IMR-90 (cell line): ENCODE measurements around the gene INF2. TPM values are rescaled to one million over a fixed set of nuclear protein-coding genes. Genes with fewer than 3 reads are reported as not detected.
A peak's percentile ranks its signal among the peaks of the same experiment; 100 is the strongest.

Experiments used
- ATAC-seq: fragments of 200-7000 bp; cut with Tn5 transposase; 2 replicates; pipeline ENCODE4 v1.9.1; 2020; ENCODE audit warnings: low read depth, mild to moderate bottlenecking, moderate library complexity
- BruUV-seq: library from RNA; stranded (reverse); fragments of 400-500 nt; replicated peaks from 2 replicates; lab custom pipeline; 2021; lab: Mats Ljungman, UMichigan
- CTCF ChIA-PET: fragments of 300-600 bp; formaldehyde crosslinking; extraction: SDS; loops from one replicate; lab custom pipeline; 2021; ENCODE audit warnings: antibody characterized with exemption; lab: Yijun Ruan, JAX
- POLR2A ChIA-PET: fragments of 300-600 bp; sonication (Branson Sonifier 250); formaldehyde crosslinking; loops from one replicate; lab custom pipeline; 2022; ENCODE audit warnings: antibody characterized with exemption; ENCODE audit not compliant: unreplicated experiment; lab: Charles Lee
- DNase-seq: peaks from one replicate; pipeline ENCODE4 v3.0.0; 2013
- H2AFZ ChIP-seq: replicated peaks from 2 replicates; pipeline ENCODE3; 2013; ENCODE audit warnings: low read length, mild to moderate bottlenecking; ENCODE audit not compliant: poor library complexity
- H2AK5ac ChIP-seq: 2 replicates; pipeline ENCODE4 v1.6.1; 2013; ENCODE audit warnings: low read depth, low read length, inconsistent platforms
- H2AK9ac ChIP-seq: replicated peaks from 2 replicates; pipeline ENCODE3; 2013; ENCODE audit warnings: mild to moderate bottlenecking, low read depth, low read length, moderate library complexity; ENCODE audit not compliant: poor library complexity
- H2BK120ac ChIP-seq: 2 replicates; pipeline ENCODE4 v1.6.1; 2013; ENCODE audit warnings: low read depth, low read length, inconsistent platforms
- H2BK15ac ChIP-seq: 3 replicates; pipeline ENCODE4 v1.6.1; 2013; ENCODE audit warnings: low read depth, low read length, inconsistent platforms
- H2BK20ac ChIP-seq: 2 replicates; pipeline ENCODE4 v1.6.1; 2013; ENCODE audit warnings: low read depth, mild to moderate bottlenecking, inconsistent platforms, low read length, moderate library complexity
- H2BK5ac ChIP-seq: 2 replicates; pipeline ENCODE4 v1.6.1; 2013; ENCODE audit warnings: mild to moderate bottlenecking, low read depth, low read length, inconsistent platforms; ENCODE audit not compliant: poor library complexity, severe bottlenecking
- H3K14ac ChIP-seq: replicated peaks from 2 replicates; pipeline ENCODE4 v1.6.1; 2013; ENCODE audit warnings: low read depth, low read length, inconsistent platforms
- H3K18ac ChIP-seq: 2 replicates; pipeline ENCODE4 v1.6.1; 2013; ENCODE audit warnings: low read depth, low read length, control low read depth
- H3K23ac ChIP-seq: 2 replicates; pipeline ENCODE4 v1.6.1; 2013; ENCODE audit warnings: low read depth, low read length, inconsistent platforms
- H3K27ac ChIP-seq: 2 replicates; pipeline ENCODE4 v1.5.1; 2013; ENCODE audit warnings: mild to moderate bottlenecking, control low read depth, low read length; ENCODE audit not compliant: insufficient read depth
- H3K27me3 ChIP-seq: 2 replicates; pipeline ENCODE4 v1.6.1; 2013; ENCODE audit warnings: low read length; ENCODE audit not compliant: control insufficient read depth, insufficient read depth
- H3K36me3 ChIP-seq: 2 replicates; pipeline ENCODE4 v1.6.1; 2013; ENCODE audit warnings: low read length, mixed read lengths; ENCODE audit not compliant: control insufficient read depth, insufficient read depth
- H3K4ac ChIP-seq: 2 replicates; pipeline ENCODE4 v1.6.1; 2013; ENCODE audit warnings: low read depth, low read length, inconsistent platforms
- H3K4me1 ChIP-seq: 2 replicates; pipeline ENCODE4 v1.6.1; 2013; ENCODE audit warnings: low read length, mixed read lengths; ENCODE audit not compliant: control insufficient read depth, insufficient read depth
- H3K4me2 ChIP-seq: 2 replicates; pipeline ENCODE4 v1.6.1; 2013; ENCODE audit warnings: low read depth, mild to moderate bottlenecking, control low read depth, low read length, moderate library complexity
- H3K4me3 ChIP-seq: 2 replicates; pipeline ENCODE4 v1.5.1; 2013; ENCODE audit warnings: low read depth, mild to moderate bottlenecking, control low read depth, low read length, moderate library complexity; ENCODE audit not compliant: insufficient read depth
- H3K56ac ChIP-seq: 2 replicates; pipeline ENCODE4 v1.6.1; 2013; ENCODE audit warnings: low read length, inconsistent platforms; ENCODE audit not compliant: insufficient read depth; ENCODE audit errors: extremely low read depth
- H3K79me1 ChIP-seq, 2 experiments: 2 replicates each; pipeline ENCODE4 v1.6.1; 2013; ENCODE audit warnings: low read length in 2 of 2, inconsistent platforms in 1 of 2, low read depth in 1 of 2
- H3K9ac ChIP-seq: 2 replicates; pipeline ENCODE4 v1.6.1; 2013; ENCODE audit warnings: low read depth, low read length, control low read depth
- H3K9me1 ChIP-seq: 2 replicates; pipeline ENCODE4 v1.6.1; 2013; ENCODE audit warnings: low read length, inconsistent platforms; ENCODE audit not compliant: insufficient read depth
- H3K9me3 ChIP-seq: 2 replicates; pipeline ENCODE4 v1.6.1; 2013; ENCODE audit warnings: low read length; ENCODE audit not compliant: control insufficient read depth, insufficient read depth
- H4K20me1 ChIP-seq: 2 replicates; pipeline ENCODE4 v1.6.1; 2013; ENCODE audit warnings: low read length, inconsistent platforms; ENCODE audit not compliant: insufficient read depth
- H4K5ac ChIP-seq: 2 replicates; pipeline ENCODE4 v1.6.1; 2013; ENCODE audit warnings: mild to moderate bottlenecking, low read depth, low read length, control low read depth
- H4K8ac ChIP-seq, 2 experiments: 2 replicates each; pipeline ENCODE4 v1.6.1; 2013; ENCODE audit warnings: low read depth in 2 of 2, low read length in 2 of 2, control low read depth in 1 of 2, inconsistent platforms in 1 of 2
- H4K91ac ChIP-seq: 2 replicates; pipeline ENCODE4 v1.6.1; 2013; ENCODE audit warnings: low read depth, low read length, inconsistent platforms; ENCODE audit not compliant: insufficient read depth
- BHLHE40 ChIP-seq: fragments of 150-350 bp; IDR thresholded peaks from 2 replicates; pipeline ENCODE4 v1.6.1; 2016; ENCODE audit warnings: mild to moderate bottlenecking, low read depth, low read length
- CHD1 ChIP-seq: IDR thresholded peaks from 2 replicates; pipeline ENCODE4 v1.6.1; 2012; ENCODE audit warnings: low read depth, low read length, improper control_type of control experiment
- MAZ ChIP-seq: IDR thresholded peaks from 2 replicates; pipeline ENCODE4 v1.6.1; 2012; ENCODE audit warnings: low read depth, mild to moderate bottlenecking, low read length, improper control_type of control experiment, moderate library complexity, borderline replicate concordance
- RAD21 ChIP-seq: IDR thresholded peaks from 2 replicates; pipeline ENCODE4 v1.6.1; 2012; ENCODE audit warnings: low read length, improper control_type of control experiment
- SMC3 ChIP-seq: fragments of 150-350 bp; IDR thresholded peaks from 2 replicates; pipeline ENCODE4 v1.6.1; 2016; ENCODE audit warnings: low read depth, mild to moderate bottlenecking, antibody characterized with exemption, low read length, moderate library complexity
- WGBS, 2 experiments: methylation state at CpG; one replicate each; pipeline versions ENCODE4 v1.1.5 to v1.1.7; 2013; ENCODE audit warnings: missing lambda C conversion rate in 2 of 2; ENCODE audit not compliant: insufficient read length in 1 of 2; ENCODE audit errors: extremely low coverage in 2 of 2; 5-methylcytosine and 5-hydroxymethylcytosine counted together
- dilution Hi-C: fragments of 300-500 bp; cut with HindIII; formaldehyde crosslinking; loops from one replicate; pipeline ENCODE4 v1.14.3; 2018; ENCODE audit warnings: low sequenced_read_pairs; ENCODE audit not compliant: unreplicated experiment
- in situ Hi-C: fragments of 300-500 bp; cut with MboI; formaldehyde crosslinking; loops from 3 replicates; pipeline ENCODE4 v1.14.3; 2019; ENCODE audit warnings: low sequenced_read_pairs, inconsistent platforms, mixed read lengths
- intact Hi-C: fragments of 100-400 bp; cut with micrococcal nuclease; formaldehyde crosslinking; loops from 2 replicates; pipeline ENCODE4 v1.10.0; 2022
- polyA plus RNA-seq, 3 experiments: library from polyadenylated mRNA; depleted of rRNA; stranded (reverse); fragments of >200 nt; gene quantifications; 2 replicates each; pipeline ENCODE4 v1.2.3, GENCODE V29; 2012; ENCODE audit warnings: low replicate concordance in 1 of 3
- total RNA-seq: library from RNA; depleted of rRNA; stranded (reverse); fragments of >200 nt; gene quantifications from 2 replicates; pipeline ENCODE4 v1.2.3, GENCODE V29; 2012
- TF ChIP-seq, protein P1 (sequence below): conservative IDR thresholded peaks from 2 replicates; pipeline ENCODE4 v1.5.1; 2012; ENCODE audit warnings: mild to moderate bottlenecking, low read depth, low read length, improper control_type of control experiment

Gene INF2
- total and polyA plus RNA-seq, 2 of the 4 experiments (the other 2 are of a cell fraction) = 16.8 to 62.1 TPM

DNA sequence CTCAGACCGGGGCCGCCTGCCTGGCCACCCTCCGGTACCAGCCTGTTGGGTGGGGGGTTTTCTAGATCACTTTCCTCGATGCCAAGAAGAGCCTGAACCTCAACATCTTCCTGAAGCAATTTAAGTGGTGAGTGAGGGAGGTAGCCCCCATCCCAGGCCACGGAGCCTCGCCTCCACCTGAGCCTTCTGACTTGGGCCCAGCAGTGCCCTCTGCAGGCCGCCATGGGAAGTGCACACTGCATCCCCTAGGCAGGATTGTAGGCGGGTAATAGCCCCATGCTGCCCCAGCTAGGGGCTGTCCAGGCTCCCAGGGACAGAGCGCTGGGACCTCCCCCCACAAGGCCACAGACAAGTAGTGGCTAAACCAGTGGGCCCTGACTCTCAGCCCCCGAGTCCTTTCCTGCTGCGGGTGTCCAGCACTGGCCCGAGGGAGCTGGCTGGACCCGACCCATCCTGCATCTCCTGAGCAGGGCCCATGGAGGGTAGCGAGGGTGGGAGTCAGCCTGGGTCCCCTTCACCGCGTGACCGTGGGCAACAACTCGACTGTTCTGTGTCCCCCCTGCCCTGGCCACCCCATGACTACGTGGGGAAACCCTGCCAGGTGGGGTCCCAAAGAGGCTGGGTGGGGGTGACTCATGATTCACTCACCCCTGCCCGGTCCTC lies 19.3 kb downstream of the INF2 start:
- no peak overlapping the region for H3K4me3 ChIP-seq
- ATAC-seq (peak; percentile 91), DNase-seq (peak; percentile 39)
- no peak overlapping the region for H3K14ac ChIP-seq
- H3K4me2 ChIP-seq = no peak overlapping the region
- H3K23ac ChIP-seq = no peak overlapping the region
- H3K79me1 ChIP-seq = peaks cover 5 to 15% of the 10 kb centered on the region in 2 experiments; a peak in 1 of 4 replicates
- no peak overlapping the region for H2BK5ac ChIP-seq
- H2BK20ac ChIP-seq = no peak overlapping the region
- H2BK15ac ChIP-seq = no peak overlapping the region
- peaks cover 22% of the 10 kb centered on the region for H4K20me1 ChIP-seq
- ChIA-PET CTCF (interaction anchor here (0.6 to 1.1 kb wide), 4 partner anchors 12 to 806 kb away, joined by 3 to 4 read pairs (median 3); no protein-coding TSS in a partner anchor), POLR2A (no interaction called here)
- H3K9me1 ChIP-seq = no peaks in the 10 kb centered on the region
- dilution Hi-C loops = no loop called here
- no peak overlapping the region for H3K9ac ChIP-seq
- no peak overlapping the region for H3K27ac ChIP-seq
- no peak overlapping the region for H3K4ac ChIP-seq
- H4K8ac ChIP-seq = no peak overlapping the region
- H4K91ac ChIP-seq = no peak overlapping the region
- H3K36me3 ChIP-seq = peaks cover 66% of the 10 kb centered on the region
- H3K9me3 ChIP-seq = no peaks in the 10 kb centered on the region
- peak overlapping the region; percentile 79 for H2AK9ac ChIP-seq
- no TSS peak for BruUV-seq
- no CpG with 5 or more reads among the region's 20 CpGs for WGBS, 2 experiments
- H2AFZ ChIP-seq = peak overlapping the region; percentile 57
- no peak overlapping the region for H2BK120ac ChIP-seq
- H2AK5ac ChIP-seq = no peak overlapping the region
- in situ Hi-C loops = loop anchor here (5.0 kb wide), 1 partner anchor 51 kb away; no protein-coding TSS in a partner anchor
- intact Hi-C loops = loop anchor here (1.0 to 2.0 kb wide), 2 partner anchors 58 to 572 kb away; no protein-coding TSS in a partner anchor
- TF ChIP-seq CHD1 = no peak
- TF ChIP-seq, protein P1, sequence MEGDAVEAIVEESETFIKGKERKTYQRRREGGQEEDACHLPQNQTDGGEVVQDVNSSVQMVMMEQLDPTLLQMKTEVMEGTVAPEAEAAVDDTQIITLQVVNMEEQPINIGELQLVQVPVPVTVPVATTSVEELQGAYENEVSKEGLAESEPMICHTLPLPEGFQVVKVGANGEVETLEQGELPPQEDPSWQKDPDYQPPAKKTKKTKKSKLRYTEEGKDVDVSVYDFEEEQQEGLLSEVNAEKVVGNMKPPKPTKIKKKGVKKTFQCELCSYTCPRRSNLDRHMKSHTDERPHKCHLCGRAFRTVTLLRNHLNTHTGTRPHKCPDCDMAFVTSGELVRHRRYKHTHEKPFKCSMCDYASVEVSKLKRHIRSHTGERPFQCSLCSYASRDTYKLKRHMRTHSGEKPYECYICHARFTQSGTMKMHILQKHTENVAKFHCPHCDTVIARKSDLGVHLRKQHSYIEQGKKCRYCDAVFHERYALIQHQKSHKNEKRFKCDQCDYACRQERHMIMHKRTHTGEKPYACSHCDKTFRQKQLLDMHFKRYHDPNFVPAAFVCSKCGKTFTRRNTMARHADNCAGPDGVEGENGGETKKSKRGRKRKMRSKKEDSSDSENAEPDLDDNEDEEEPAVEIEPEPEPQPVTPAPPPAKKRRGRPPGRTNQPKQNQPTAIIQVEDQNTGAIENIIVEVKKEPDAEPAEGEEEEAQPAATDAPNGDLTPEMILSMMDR = peak; percentile 89
- peak; percentile 67; the same call in 1 of the 2 replicates for TF ChIP-seq MAZ
- TF ChIP-seq SMC3 = peak; percentile 78
- TF ChIP-seq BHLHE40 = no peak
- TF ChIP-seq RAD21 = peak; percentile 78
- H3K27me3 ChIP-seq = no peaks in the 10 kb centered on the region
- no peak overlapping the region for H4K5ac ChIP-seq
- no peak overlapping the region for H3K56ac ChIP-seq
- H3K18ac ChIP-seq = no peak overlapping the region
- H3K4me1 ChIP-seq = peaks cover 4% of the 10 kb centered on the region; the same call in 1 of the 2 replicates
